Spinal cord (tissue), 10 donors: Measurements from ENCODE around the gene JUND. TPM values are rescaled to one million over a fixed set of nuclear protein-coding genes. Genes with fewer than 3 reads are reported as not detected.

Experiments
- DNase-seq, 6 donors: peaks; one replicate each; pipeline versions ENCODE4 v3.0.0 to v3.0.0-alpha.2; 2013 to 2015; ENCODE audit warnings: low spot score in 6 of 6, low read depth in 4 of 6
- H3K27ac ChIP-seq: one replicate; pipeline ENCODE4 v1.5.1; 2013; ENCODE audit warnings: low read depth, low read length, control low read depth
- H3K27me3 ChIP-seq: one replicate; pipeline ENCODE4 v1.6.1; 2013; ENCODE audit warnings: low read length; ENCODE audit not compliant: control insufficient read depth, insufficient read depth
- H3K36me3 ChIP-seq: one replicate; pipeline ENCODE4 v1.6.1; 2013; ENCODE audit warnings: low read length; ENCODE audit not compliant: control insufficient read depth, insufficient read depth
- H3K4me1 ChIP-seq: one replicate; pipeline ENCODE4 v1.6.1; 2013; ENCODE audit warnings: low read length; ENCODE audit not compliant: control insufficient read depth, insufficient read depth
- H3K4me3 ChIP-seq: one replicate; pipeline ENCODE4 v1.5.1; 2013; ENCODE audit warnings: low read depth, low read length, control low read depth
- H3K9me3 ChIP-seq: one replicate; pipeline ENCODE4 v1.6.1; 2013; ENCODE audit warnings: low read length; ENCODE audit not compliant: control insufficient read depth, insufficient read depth
- WGBS: methylation state at CpG from one replicate; pipeline ENCODE4 v1.1.5; 2013; ENCODE audit warnings: missing lambda C conversion rate; ENCODE audit not compliant: insufficient coverage; 5-methylcytosine and 5-hydroxymethylcytosine counted together
- polyA plus RNA-seq, 2 donors: library from polyadenylated mRNA; unstranded; fragments of 120-200 nt; gene quantifications; one replicate each; pipeline ENCODE4 v1.2.1, GENCODE V29; 2013; ENCODE audit not compliant: insufficient read length in 2 of 2
- total RNA-seq, 2 donors: library from RNA; depleted of rRNA in 1 of 2; stranded (reverse); fragments of 120-200 nt in 1 of 2; fragments of >200 nt in 1 of 2; gene quantifications; one replicate each; pipeline versions ENCODE4 v1.2.3 to v1.2.4, GENCODE V29; 2013 to 2014
- donor health status: healthy.

The JUND gene
- total and polyA plus RNA-seq, 4 donors, result 73.2 to 136 (median 114) TPM

- peaks cover 2% of the 10 kb centered on the region for H3K27me3 ChIP-seq
- H3K4me3 ChIP-seq, result peak overlapping the region; percentile 46
- H3K27ac ChIP-seq, result peak overlapping the region; percentile 98
- no peak for DNase-seq
- H3K9me3 ChIP-seq, result no peaks in the 10 kb centered on the region
- peaks cover 41% of the 10 kb centered on the region for H3K4me1 ChIP-seq
- peaks cover 12% of the 10 kb centered on the region for H3K36me3 ChIP-seq
- 44% methylated on average over 3 of the region's 4 CpGs for WGBS
Observed at GRCh38 chr19:18282788-18283141, 1.3 kb upstream of the JUND start.

DNA sequence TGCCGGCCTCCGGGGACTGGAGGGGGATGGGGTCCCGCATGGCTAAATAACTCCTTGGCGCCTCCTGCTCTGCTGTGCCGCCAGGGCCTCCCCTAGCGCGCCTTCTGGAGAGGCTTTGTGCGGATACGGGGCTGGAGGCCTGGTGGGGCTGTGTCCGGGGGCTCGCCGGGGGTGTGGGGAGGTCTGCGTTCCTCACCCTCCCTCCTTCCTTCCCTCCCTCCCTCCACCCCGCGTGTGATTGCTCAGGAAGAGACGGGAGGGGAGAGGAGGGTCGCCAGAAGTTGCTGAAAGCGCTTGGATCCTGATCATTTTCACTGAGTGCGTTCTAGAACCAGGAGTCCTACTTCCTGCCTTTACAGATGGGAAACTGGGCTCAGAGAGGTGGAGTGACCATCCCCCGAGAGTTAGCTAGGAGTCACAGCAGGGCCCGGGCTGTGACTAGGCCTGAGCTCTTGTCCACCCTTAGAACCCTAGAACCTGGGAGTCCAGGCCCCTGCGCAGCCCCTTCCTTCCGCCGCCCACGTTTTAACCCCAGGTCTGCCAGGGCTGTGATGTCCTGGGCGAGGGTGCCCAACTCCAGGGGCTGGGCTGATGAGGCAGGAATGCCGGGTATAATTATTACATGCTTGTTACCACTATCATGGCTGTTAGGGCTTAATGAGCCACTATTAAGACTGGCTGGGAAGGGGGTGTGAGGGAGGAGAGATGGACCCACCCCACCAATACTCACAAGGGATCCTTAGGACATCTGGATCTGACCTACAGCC is 782 bp upstream of the JUND start:
- 1% methylated on average over 10 of the region's 27 CpGs for WGBS
- DNase-seq, result peak in 1 of 6 donors; percentile 66

DNA sequence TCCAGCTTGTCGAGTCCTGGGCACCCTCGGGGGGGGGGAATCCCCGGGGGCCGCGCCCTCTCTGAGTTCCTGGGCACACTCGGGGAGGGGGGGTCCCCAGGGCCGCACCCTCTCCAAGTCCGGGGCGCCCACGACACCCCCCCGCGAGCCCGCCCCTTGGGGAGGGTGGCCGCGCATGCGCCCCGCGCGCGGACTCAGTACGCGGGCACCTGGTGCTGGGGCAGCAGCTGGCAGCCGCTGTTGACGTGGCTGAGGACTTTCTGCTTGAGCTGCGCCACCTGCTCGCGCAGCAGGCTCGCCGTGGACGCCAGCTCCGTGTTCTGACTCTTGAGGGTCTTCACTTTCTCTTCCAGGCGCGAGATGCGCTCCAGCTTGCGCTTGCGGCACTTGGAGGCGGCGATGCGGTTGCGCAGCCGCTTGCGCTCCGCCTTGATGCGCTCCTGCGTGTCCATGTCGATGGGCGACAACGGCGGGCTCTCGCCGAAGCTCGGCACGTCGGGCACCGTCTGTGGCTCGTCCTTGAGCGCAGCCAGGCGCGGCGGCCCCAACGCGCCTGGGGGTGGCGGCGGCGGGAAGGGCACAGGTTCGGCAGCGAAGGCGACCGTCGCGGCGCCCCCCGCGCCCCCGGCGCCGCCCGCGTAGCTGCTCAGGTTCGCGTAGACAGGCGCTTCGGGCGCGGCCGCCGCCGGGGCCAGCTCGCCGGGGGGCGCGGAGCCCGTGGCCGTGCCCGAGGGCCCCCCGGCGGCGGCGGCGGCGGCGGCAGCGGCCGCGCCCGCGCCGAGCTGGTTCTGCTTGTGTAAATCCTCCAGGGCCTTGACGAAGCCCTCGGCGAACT is 958 bp downstream of the JUND start:
- Histone ChIP-seq H3K4me1 (peaks cover 52% of the 10 kb centered on the region), H3K36me3 (peaks cover 32% of the 10 kb centered on the region), H3K27ac (peak overlapping the region; percentile 99), H3K4me3 (peak overlapping the region; percentile 97), H3K9me3 (no peaks in the 10 kb centered on the region), H3K27me3 (no peaks in the 10 kb centered on the region)
- under 1% methylated on average over 111 of the region's 111 CpGs for WGBS
- peak in 4 of 6 donors; percentile 52 to 92 (median 74) for DNase-seq

More for the DNA sequence above, 782 bp upstream of the JUND start:
- Histone ChIP-seq H3K4me3 (peak overlapping the region; percentile 46), H3K27ac (peak overlapping the region; percentile 98), H3K36me3 (peaks cover 18% of the 10 kb centered on the region), H3K4me1 (peaks cover 40% of the 10 kb centered on the region), H3K27me3 (no peaks in the 10 kb centered on the region), H3K9me3 (no peaks in the 10 kb centered on the region)

- Histone ChIP-seq H3K27ac (peak overlapping the region; percentile 99), H3K4me3 (peak overlapping the region; percentile 97), H3K36me3 (peaks cover 39% of the 10 kb centered on the region), H3K9me3 (no peaks in the 10 kb centered on the region), H3K27me3 (no peaks in the 10 kb centered on the region), H3K4me1 (peaks cover 58% of the 10 kb centered on the region)
- 0% methylated on average over 30 of the region's 55 CpGs for WGBS
- peak; percentile 85 to 98 (median 90) for DNase-seq
Observed at GRCh38 chr19:18279516-18280246, 1.7 kb downstream of the JUND start.

DNA sequence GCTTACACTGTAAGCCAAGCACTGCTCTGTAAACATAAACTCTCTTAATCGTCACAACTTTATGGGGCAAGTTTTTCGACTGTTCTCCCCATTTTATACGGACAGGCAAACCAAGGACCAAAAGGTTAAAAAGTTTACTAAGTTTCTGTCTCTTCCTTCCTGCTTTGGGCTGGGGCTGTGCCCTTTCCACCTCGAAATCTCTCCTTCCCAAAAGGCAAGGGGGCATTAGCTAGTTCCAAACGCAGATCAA is 2.2 kb downstream of the JUND start:
- DNase-seq, result no peak
- Histone ChIP-seq H3K4me1 (peaks cover 62% of the 10 kb centered on the region), H3K36me3 (peaks cover 44% of the 10 kb centered on the region), H3K4me3 (peak overlapping the region; percentile 97), H3K9me3 (no peaks in the 10 kb centered on the region), H3K27me3 (no peaks in the 10 kb centered on the region), H3K27ac (peak overlapping the region; percentile 99)
- 12% methylated on average over 4 of the region's 5 CpGs for WGBS

DNA sequence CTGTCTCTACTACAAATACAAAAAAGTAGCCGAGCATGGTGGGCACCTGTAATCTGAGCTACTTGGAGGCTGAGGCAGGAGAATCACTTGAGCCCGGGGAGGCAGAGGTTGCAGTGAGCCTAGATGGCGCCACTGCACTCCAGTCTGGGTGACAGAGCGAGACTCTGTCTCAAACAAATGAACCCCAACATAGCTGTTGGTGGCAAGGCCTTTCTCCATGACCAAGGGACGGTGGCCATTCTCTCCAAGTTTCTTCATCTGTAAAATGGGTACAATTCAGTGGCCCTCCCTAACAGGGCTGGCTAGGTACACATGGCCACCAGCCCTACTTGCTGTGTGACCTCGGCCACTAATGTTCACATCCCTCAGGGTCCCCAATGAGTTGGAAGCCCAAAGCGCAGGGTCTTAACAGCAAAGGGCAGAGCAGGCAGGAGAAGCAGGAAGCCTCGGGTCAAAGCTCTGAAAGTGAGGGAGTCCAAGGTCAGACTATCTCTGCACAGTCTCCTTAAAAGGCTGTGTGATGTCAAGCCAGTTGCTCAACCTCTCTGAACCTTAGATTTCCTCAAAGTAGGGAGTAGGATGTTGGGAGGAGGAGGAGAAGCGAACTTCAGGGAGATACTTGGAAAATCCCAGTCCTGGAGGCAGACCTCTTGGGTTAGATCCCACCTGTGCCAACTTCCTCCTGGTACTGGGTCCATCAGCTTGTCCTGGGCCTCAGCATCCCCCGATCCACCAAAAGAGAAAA is 2.7 kb downstream of the JUND start:
- Histone ChIP-seq H3K4me1 (peaks cover 66% of the 10 kb centered on the region), H3K4me3 (peak overlapping the region; percentile 97), H3K27me3 (no peaks in the 10 kb centered on the region), H3K36me3 (peaks cover 46% of the 10 kb centered on the region), H3K27ac (peak overlapping the region; percentile 99), H3K9me3 (no peaks in the 10 kb centered on the region)
- DNase-seq, result peak in 2 of 6 donors; percentile 5 to 56
- 73% methylated on average over 9 of the region's 10 CpGs for WGBS

DNA sequence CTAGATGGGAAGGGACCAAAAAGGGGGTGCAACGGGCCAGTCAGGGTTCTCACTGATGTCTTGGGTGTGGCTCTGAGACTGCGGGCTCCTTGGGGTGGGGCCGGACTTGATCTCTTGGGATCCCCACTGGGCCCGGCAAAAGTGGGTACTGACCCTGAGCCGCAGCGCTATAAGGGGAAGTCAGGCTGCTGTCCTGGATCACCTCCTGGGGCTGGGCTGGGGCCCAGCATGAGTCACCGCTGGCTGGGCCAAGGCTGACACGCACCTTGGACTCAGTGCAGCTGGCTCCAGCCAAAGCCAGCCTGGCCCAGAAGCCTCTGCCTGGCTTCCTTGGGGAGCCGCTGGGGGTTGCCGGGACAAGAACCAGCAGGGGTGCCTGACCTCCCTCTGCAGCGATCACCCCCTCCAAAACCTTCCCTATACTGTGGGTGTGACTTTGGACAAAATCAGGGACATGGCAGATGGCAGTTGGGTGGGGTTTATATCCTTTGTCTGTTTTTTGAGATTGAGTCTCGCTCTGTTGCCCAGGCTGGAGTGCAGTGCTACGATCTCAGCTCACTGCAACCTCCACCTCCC is 6.6 kb downstream of the JUND start:
- WGBS, result 60% methylated on average over 8 of the region's 13 CpGs
- Histone ChIP-seq H3K9me3 (no peaks in the 10 kb centered on the region), H3K27me3 (no peaks in the 10 kb centered on the region), H3K27ac (peak overlapping the region; percentile 65), H3K36me3 (peaks cover 49% of the 10 kb centered on the region), H3K4me1 (peaks cover 51% of the 10 kb centered on the region), H3K4me3 (no peak overlapping the region)
- DNase-seq, result peak in 3 of 6 donors; percentile 42 to 88 (median 43)

DNA sequence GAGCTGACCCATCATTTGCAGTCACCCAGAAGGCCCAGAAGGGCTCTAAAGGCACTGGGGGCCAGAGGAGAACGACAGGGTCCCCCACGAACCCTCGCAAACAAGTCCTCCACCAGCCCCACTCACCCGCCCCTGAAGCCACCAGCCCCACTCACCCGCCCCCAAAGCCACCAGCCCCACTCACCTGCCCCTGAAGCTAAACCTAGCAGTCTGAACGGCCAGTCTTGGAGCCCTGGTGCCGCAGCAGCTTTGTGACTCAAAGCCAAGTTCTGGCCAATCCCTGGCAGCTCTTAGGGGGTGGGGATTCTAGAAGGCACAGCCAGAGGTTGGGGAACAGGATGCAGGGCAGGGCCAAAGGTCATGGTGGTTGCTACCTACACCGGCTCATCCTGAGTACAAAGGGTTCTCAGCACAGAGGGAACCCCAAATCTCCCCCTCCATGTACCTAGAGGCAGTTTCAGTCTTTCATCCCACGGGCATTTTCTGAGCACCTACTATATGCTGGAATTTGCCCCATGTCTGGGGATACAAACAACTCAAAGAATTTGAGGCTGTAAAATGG is 7.1 kb downstream of the JUND start, which contains the start of gene IQCN:
TSS of gene IQCN (minus strand) at position 234 of the 562 bp plus-strand sequence. CDS start 4,974 bp downstream, outside the sequence.
- Histone ChIP-seq H3K4me3 (no peak within 1 kb of the TSS), H3K4me1 (peaks cover 50% of the 10 kb centered on the region)

More for the DNA sequence above, 7.1 kb downstream of the JUND start, which contains the start of gene IQCN:
- Histone ChIP-seq H3K9me3 (no peaks in the 10 kb centered on the region), H3K27ac (peak within 1 kb of the TSS; percentile 65), H3K36me3 (peaks cover 49% of the 10 kb centered on the region), H3K27me3 (no peaks in the 10 kb centered on the region)
- WGBS, result 68% methylated on average over 7 of the region's 9 CpGs
- peak in 1 of 6 donors; percentile 61 for DNase-seq
